H1 (cell line): Measurements from ENCODE around the gene CAMK2D. TPM values are rescaled to one million over a fixed set of nuclear protein-coding genes. Genes with fewer than 3 reads are reported as not detected.

Experiments used
- CTCF ChIA-PET: fragments of 300-600 bp; sonication (Branson Sonifier 250); formaldehyde crosslinking; loops from one replicate; lab custom pipeline; 2021; ENCODE audit not compliant: partially characterized antibody; lab: Charles Lee
- POLR2A ChIA-PET: fragments of 300-600 bp; sonication (Branson Sonifier 250); formaldehyde crosslinking; loops from one replicate; lab custom pipeline; 2021; ENCODE audit warnings: inconsistent platforms; ENCODE audit not compliant: partially characterized antibody; lab: Charles Lee
- DNase-seq, 2 experiments: peaks; one replicate each; pipeline versions ENCODE4 v3.0.0 to v3.0.0-alpha.2; 2010 to 2022; ENCODE audit warnings: low spot score in 2 of 2, low read depth in 1 of 2, mixed read lengths in 1 of 2
- FAIRE-seq: peaks from 2 replicates; lab custom pipeline; 2011; peaks lifted over from hg19 to GRCh38; lab: Jason Lieb, UNC
- H2AFZ ChIP-seq: 2 replicates; pipeline ENCODE4 v1.8.1; 2012; ENCODE audit warnings: low read length, inconsistent platforms
- H2AK5ac ChIP-seq: 2 replicates; pipeline ENCODE4 v1.6.1; 2013; ENCODE audit warnings: low read depth, low read length
- H2BK120ac ChIP-seq: replicated peaks from 2 replicates; pipeline ENCODE3; 2013; ENCODE audit warnings: low read depth, low read length, inconsistent platforms
- H2BK12ac ChIP-seq: 2 replicates; pipeline ENCODE4 v1.6.1; 2013; ENCODE audit warnings: low read depth, low read length
- H2BK15ac ChIP-seq: 2 replicates; pipeline ENCODE4 v1.6.1; 2013; ENCODE audit warnings: low read length
- H2BK20ac ChIP-seq: 2 replicates; pipeline ENCODE4 v1.6.1; 2013; ENCODE audit warnings: low read length
- H2BK5ac ChIP-seq: 2 replicates; pipeline ENCODE4 v1.6.1; 2013; ENCODE audit warnings: low read depth, low read length
- H3K14ac ChIP-seq: 2 replicates; pipeline ENCODE4 v1.6.1; 2013; ENCODE audit warnings: inconsistent platforms; ENCODE audit not compliant: insufficient read length
- H3K18ac ChIP-seq: 2 replicates; pipeline ENCODE4 v1.6.1; 2013; ENCODE audit warnings: low read length; ENCODE audit errors: extremely low read depth
- H3K23ac ChIP-seq: 2 replicates; pipeline ENCODE4 v1.6.1; 2013; ENCODE audit warnings: inconsistent platforms; ENCODE audit not compliant: insufficient read length
- H3K23me2 ChIP-seq: 2 replicates; pipeline ENCODE4 v1.6.1; 2013; ENCODE audit warnings: low read depth, low read length
- H3K27ac ChIP-seq: 2 replicates; pipeline ENCODE4 v1.6.1; 2011; ENCODE audit warnings: low read depth, low read length, inconsistent platforms
- H3K27me3 ChIP-seq, 4 experiments: replicated peaks in 1 of 4; 1 replicate in 1 of 4; 2 replicates in 3 of 4; pipeline versions ENCODE4 v1.6.1 to v1.8.1; 2011 to 2013; ENCODE audit warnings: low read length in 3 of 4, mild to moderate bottlenecking in 3 of 4, inconsistent platforms in 2 of 4, mixed read lengths in 2 of 4, moderate library complexity in 1 of 4; ENCODE audit not compliant: control insufficient read depth in 3 of 4, insufficient read depth in 3 of 4; ENCODE audit errors: extremely low read depth in 1 of 4
- H3K36me3 ChIP-seq, 4 experiments: 2 replicates each; pipeline versions ENCODE4 v1.6.1 to v1.8.1; 2011 to 2013; ENCODE audit warnings: mild to moderate bottlenecking in 4 of 4, low read length in 3 of 4, moderate library complexity in 2 of 4, control low read depth in 1 of 4, inconsistent platforms in 1 of 4; ENCODE audit not compliant: insufficient read depth in 4 of 4, control insufficient read depth in 2 of 4
- H3K4ac ChIP-seq: replicated peaks from 2 replicates; pipeline ENCODE3; 2013; ENCODE audit warnings: low read length, low read depth, mixed read lengths, inconsistent platforms; ENCODE audit not compliant: insufficient read length
- H3K4me1 ChIP-seq, 4 experiments: replicated peaks in 1 of 4; 1 replicate in 1 of 4; 2 replicates in 3 of 4; pipeline versions ENCODE4 v1.6.1 to v1.8.1; 2011 to 2013; ENCODE audit warnings: low read length in 3 of 4, inconsistent platforms in 2 of 4, mixed read lengths in 1 of 4; ENCODE audit not compliant: insufficient read depth in 4 of 4, control insufficient read depth in 3 of 4
- H3K4me2 ChIP-seq, 2 experiments: 2 replicates each; pipeline versions ENCODE4 v1.6.1 to v1.8.1; 2011 to 2013; ENCODE audit warnings: low read depth in 2 of 2, low read length in 2 of 2, control low read depth in 1 of 2, inconsistent platforms in 1 of 2, mild to moderate bottlenecking in 1 of 2; ENCODE audit not compliant: insufficient read depth in 1 of 2
- H3K4me3 ChIP-seq, 4 experiments: fragments of 200-600, 300-600 bp in 1 of 4; sonication (generic), shearing (Covaris generic), sonication (Bioruptor Twin) in 1 of 4; 2 replicates each; pipeline versions ENCODE4 v1.5.1 to v1.8.1; 2011 to 2016; ENCODE audit warnings: low read length in 4 of 4, low read depth in 3 of 4, control low read depth in 2 of 4, inconsistent platforms in 2 of 4, mild to moderate bottlenecking in 2 of 4, mixed read lengths in 1 of 4, moderate library complexity in 1 of 4; ENCODE audit not compliant: insufficient read depth in 2 of 4; ENCODE audit errors: extremely low read depth in 1 of 4
- H3K56ac ChIP-seq: replicated peaks from 2 replicates; pipeline ENCODE3; 2013; ENCODE audit warnings: low read depth, mild to moderate bottlenecking, mixed read lengths, low read length, inconsistent platforms; ENCODE audit not compliant: insufficient read length
- H3K79me1 ChIP-seq: 2 replicates; pipeline ENCODE4 v1.6.1; 2013; ENCODE audit warnings: low read depth, low read length, control low read depth
- H3K79me2 ChIP-seq, 2 experiments: 2 replicates each; pipeline versions ENCODE4 v1.6.1 to v1.8.1; 2012 to 2013; ENCODE audit warnings: low read length in 2 of 2, mild to moderate bottlenecking in 2 of 2, inconsistent platforms in 1 of 2; ENCODE audit not compliant: insufficient read depth in 2 of 2, control insufficient read depth in 1 of 2
- H3K9ac ChIP-seq, 4 experiments: replicated peaks in 1 of 4; 1 replicate in 1 of 4; 2 replicates in 3 of 4; pipeline versions ENCODE4 v1.6.1 to v1.8.1; 2011 to 2013; ENCODE audit warnings: low read depth in 3 of 4, low read length in 3 of 4, control low read depth in 2 of 4, mild to moderate bottlenecking in 2 of 4, moderate library complexity in 2 of 4, inconsistent platforms in 1 of 4; ENCODE audit errors: extremely low read depth in 1 of 4
- H3K9me3 ChIP-seq, 2 experiments: 2 replicates each; pipeline versions ENCODE4 v1.6.1 to v1.8.1; 2012 to 2013; ENCODE audit warnings: mild to moderate bottlenecking in 2 of 2, moderate library complexity in 2 of 2, control low read depth in 1 of 2, inconsistent platforms in 1 of 2, low read depth in 1 of 2, low read length in 1 of 2, mixed read lengths in 1 of 2; ENCODE audit not compliant: insufficient read depth in 2 of 2
- H4K20me1 ChIP-seq, 2 experiments: replicated peaks in 1 of 2; 2 replicates each; pipeline versions ENCODE3 to v1.8.1; 2011 to 2013; ENCODE audit warnings: inconsistent platforms in 2 of 2, low read length in 2 of 2, mild to moderate bottlenecking in 1 of 2; ENCODE audit not compliant: insufficient read depth in 2 of 2, control insufficient read depth in 1 of 2
- H4K5ac ChIP-seq: 2 replicates; pipeline ENCODE4 v1.6.1; 2013; ENCODE audit warnings: low read length, low read depth, mixed read lengths, inconsistent platforms; ENCODE audit not compliant: insufficient read length
- H4K8ac ChIP-seq: 2 replicates; pipeline ENCODE4 v1.8.0; 2013; ENCODE audit warnings: mild to moderate bottlenecking, moderate library complexity, low read length, inconsistent platforms; ENCODE audit not compliant: insufficient read depth; ENCODE audit errors: extremely low read depth
- H4K91ac ChIP-seq: replicated peaks from 2 replicates; pipeline ENCODE3; 2013; ENCODE audit warnings: low read length, mixed read lengths, inconsistent platforms; ENCODE audit not compliant: insufficient read length
- BRCA1 ChIP-seq: IDR thresholded peaks from 2 replicates; pipeline ENCODE4 v1.6.1; 2012; ENCODE audit warnings: low read depth, low read length, improper control_type of control experiment
- CHD1 ChIP-seq: IDR thresholded peaks from 2 replicates; pipeline ENCODE4 v1.6.1; 2012; ENCODE audit warnings: low read depth, low read length, improper control_type of control experiment
- E2F6 ChIP-seq: IDR thresholded peaks from 2 replicates; pipeline ENCODE4 v1.6.1; 2012; ENCODE audit warnings: inconsistent platforms
- EZH2 ChIP-seq: fragments of 200-600 bp; sonication (generic); IDR thresholded peaks from 2 replicates; pipeline ENCODE4 v1.7.1; 2012; ENCODE audit warnings: low read depth, mild to moderate bottlenecking, moderate library complexity, low read length, inconsistent platforms; ENCODE audit not compliant: severe bottlenecking
- HDAC2 ChIP-seq, 2 experiments: fragments of 300-600 bp in 1 of 2; sonication (generic) in 1 of 2; IDR thresholded peaks; 2 replicates each; pipeline ENCODE4 v1.6.1; 2011 to 2012; ENCODE audit warnings: low read depth in 2 of 2, low read length in 2 of 2, mild to moderate bottlenecking in 2 of 2, moderate library complexity in 2 of 2, borderline replicate concordance in 1 of 2, inconsistent platforms in 1 of 2
- KDM4A ChIP-seq: IDR thresholded peaks from one replicate; pipeline ENCODE4 v1.7.1; 2012; ENCODE audit warnings: low read depth, mild to moderate bottlenecking, moderate library complexity, low read length, inconsistent platforms; ENCODE audit not compliant: severe bottlenecking
- RXRA ChIP-seq: IDR thresholded peaks from 2 replicates; pipeline ENCODE4 v1.6.1; 2011; ENCODE audit warnings: low read depth, mild to moderate bottlenecking, low read length, moderate library complexity; ENCODE audit not compliant: insufficient read depth
- SP2 ChIP-seq: IDR thresholded peaks from 2 replicates; pipeline ENCODE4 v1.6.1; 2012; ENCODE audit warnings: mild to moderate bottlenecking, low read length, inconsistent platforms
- SUZ12 ChIP-seq: fragments of 200-600 bp; sonication (generic); IDR thresholded peaks from 2 replicates; pipeline ENCODE4 v1.6.1; 2012; ENCODE audit warnings: mild to moderate bottlenecking, inconsistent platforms, low read length, moderate library complexity, mixed read lengths
- TEAD4 ChIP-seq: IDR thresholded peaks from 2 replicates; pipeline ENCODE4 v1.6.1; 2012; ENCODE audit warnings: low read depth, low read length, inconsistent platforms, mixed read lengths
- USF2 ChIP-seq: IDR thresholded peaks from 2 replicates; pipeline ENCODE4 v1.6.1; 2011; ENCODE audit warnings: low read length, improper control_type of control experiment
- WGBS, 2 experiments: shearing (Covaris generic) in 1 of 2; methylation state at CpG; one replicate each; pipeline versions ENCODE4 v1.1.6 to v1.1.7; 2013 to 2015; ENCODE audit warnings: low lambda C conversion rate in 2 of 2, mixed read lengths in 2 of 2, inconsistent platforms in 1 of 2, low coverage in 1 of 2, missing lambda C conversion rate in 1 of 2; ENCODE audit not compliant: insufficient replicate concordance in 2 of 2, insufficient coverage in 1 of 2, insufficient read length in 1 of 2; ENCODE audit errors: extremely low coverage in 1 of 2, missing lambda C conversion rate in 1 of 2; 5-methylcytosine and 5-hydroxymethylcytosine counted together
- polyA plus RNA-seq, 7 experiments: library from polyadenylated mRNA; depleted of rRNA in 3 of 7; stranded (reverse) in 5 of 7; unstranded in 2 of 7; fragments of >200 nt in 5 of 7; fragments of 200-250 nt in 2 of 7; gene quantifications; 1 replicate in 5 of 7; 2 replicates in 1 of 7; 4 replicates in 1 of 7; pipeline versions ENCODE4 v1.2.1 to v1.2.3, GENCODE V29; 2011 to 2013; ENCODE audit warnings: missing spikeins in 2 of 7, mixed read lengths in 2 of 7
- total RNA-seq: library from RNA; stranded (reverse); fragmentation: NEBNext Ultra II Directional; extraction: Animal tissue kit (Norgen Biotek cat#: 25700); gene quantifications from 2 replicates; pipeline ENCODE4 v1.2.1, GENCODE V29; 2021

Gene CAMK2D
- total and polyA plus RNA-seq, 2 of the 8 experiments (the other 6 are each of a cell fraction or from before 2014, with no cell fraction given), result 3.2 to 7.0 TPM

GRCh38 chr4:113497154-113497884 lies 264.2 kb downstream of the CAMK2D start:
- no peak overlapping the region for H3K23ac ChIP-seq
- no peak overlapping the region for H2AFZ ChIP-seq
- H4K8ac ChIP-seq, result no peak overlapping the region
- FAIRE-seq, result no peak
- no peaks in the 10 kb centered on the region for H3K79me2 ChIP-seq
- H4K5ac ChIP-seq, result no peak overlapping the region
- H3K4me1 ChIP-seq, result no peaks in the 10 kb centered on the region
- H3K79me1 ChIP-seq, result no peaks in the 10 kb centered on the region
- no peak overlapping the region for H3K18ac ChIP-seq
- no peak overlapping the region for H2BK5ac ChIP-seq
- H4K91ac ChIP-seq, result no peak overlapping the region
- ChIA-PET CTCF (interaction anchor here (0.9 kb wide), 1 partner anchor 65 kb away, joined by 3 read pairs; no protein-coding TSS in a partner anchor), POLR2A (no interaction called here)
- H3K27me3 ChIP-seq, result no peaks in the 10 kb centered on the region
- no peak overlapping the region for H2BK15ac ChIP-seq
- peaks cover 0 to 7% (median 0%) of the 10 kb centered on the region in 4 experiments; a peak in 2 of 8 replicates for H3K36me3 ChIP-seq
- H3K14ac ChIP-seq, result no peak overlapping the region
- H2AK5ac ChIP-seq, result no peak overlapping the region
- H4K20me1 ChIP-seq, result no peaks in the 10 kb centered on the region
- DNase-seq, result no peak
- H3K4me3 ChIP-seq, result no peak overlapping the region
- no peaks in the 10 kb centered on the region for H3K23me2 ChIP-seq
- H2BK20ac ChIP-seq, result no peak overlapping the region
- no peak overlapping the region for H2BK12ac ChIP-seq
- H3K27ac ChIP-seq, result no peak overlapping the region
- H3K9ac ChIP-seq, result no peak overlapping the region
- H3K56ac ChIP-seq, result no peak overlapping the region
- H3K4me2 ChIP-seq, result no peak overlapping the region
- H3K4ac ChIP-seq, result no peak overlapping the region
- 84% methylated on average over 3 of the region's 3 CpGs; no CpG with 5 or more reads in 1 of the 2 experiments for WGBS, 2 experiments
- peaks cover 8 to 11% of the 10 kb centered on the region in 2 experiments for H3K9me3 ChIP-seq
- no peak overlapping the region for H2BK120ac ChIP-seq
- TF ChIP-seq USF2, result no peak
- TF ChIP-seq CHD1, result no peak
- no peak for TF ChIP-seq EZH2
- TF ChIP-seq HDAC2 (IDR thresholded peaks at IDR 0.05; ENCODE audit: borderline replicate concordance in 1 of 2, low read depth in 2 of 2, low read length in 2 of 2), result no peak
- no peak for TF ChIP-seq SP2
- no peak for TF ChIP-seq RXRA
- no peak for TF ChIP-seq TEAD4
- TF ChIP-seq SUZ12, result no peak
- TF ChIP-seq E2F6, result no peak
- TF ChIP-seq BRCA1, result no peak
- no peak for TF ChIP-seq KDM4A
